Cardiac septum (tissue), 1 donor: Measurements from ENCODE around the gene SHMT2. TPM values are rescaled to one million over a fixed set of nuclear protein-coding genes. Genes with fewer than 3 reads are reported as not detected.
"Not testable (repeated sequence)": the region's sequence is repeated elsewhere in the genome, so short reads cannot be mapped to it uniquely, and the experiment has no call there.

Experiments
- DNase-seq: peaks from one replicate; pipeline ENCODE4 v3.0.0-alpha.2; 2020; ENCODE audit warnings: low spot score
- intact Hi-C: fragments of 100-400 bp; cut with DNase I; formaldehyde crosslinking; loops from one replicate; pipeline ENCODE4 v1.14.0; 2022
- microRNA-seq: library from miRNA; unstranded; fragments of <30 nt; microRNA quantifications from one replicate; pipeline ENCODE4 v1.2.0, GENCODE V29; 2020
- total RNA-seq: library from RNA; stranded (reverse); fragmentation: NEBNext Ultra II Directional; extraction: Animal tissue kit (Norgen Biotek cat#: 25700); gene quantifications from one replicate; pipeline ENCODE4 v1.2.1, GENCODE V29; 2021
- donor health status: DM: no; HTN: no; CAD: no.

SHMT2 gene
- total RNA-seq, 1 donor from 2014 or later, result 38.8 TPM

DNA sequence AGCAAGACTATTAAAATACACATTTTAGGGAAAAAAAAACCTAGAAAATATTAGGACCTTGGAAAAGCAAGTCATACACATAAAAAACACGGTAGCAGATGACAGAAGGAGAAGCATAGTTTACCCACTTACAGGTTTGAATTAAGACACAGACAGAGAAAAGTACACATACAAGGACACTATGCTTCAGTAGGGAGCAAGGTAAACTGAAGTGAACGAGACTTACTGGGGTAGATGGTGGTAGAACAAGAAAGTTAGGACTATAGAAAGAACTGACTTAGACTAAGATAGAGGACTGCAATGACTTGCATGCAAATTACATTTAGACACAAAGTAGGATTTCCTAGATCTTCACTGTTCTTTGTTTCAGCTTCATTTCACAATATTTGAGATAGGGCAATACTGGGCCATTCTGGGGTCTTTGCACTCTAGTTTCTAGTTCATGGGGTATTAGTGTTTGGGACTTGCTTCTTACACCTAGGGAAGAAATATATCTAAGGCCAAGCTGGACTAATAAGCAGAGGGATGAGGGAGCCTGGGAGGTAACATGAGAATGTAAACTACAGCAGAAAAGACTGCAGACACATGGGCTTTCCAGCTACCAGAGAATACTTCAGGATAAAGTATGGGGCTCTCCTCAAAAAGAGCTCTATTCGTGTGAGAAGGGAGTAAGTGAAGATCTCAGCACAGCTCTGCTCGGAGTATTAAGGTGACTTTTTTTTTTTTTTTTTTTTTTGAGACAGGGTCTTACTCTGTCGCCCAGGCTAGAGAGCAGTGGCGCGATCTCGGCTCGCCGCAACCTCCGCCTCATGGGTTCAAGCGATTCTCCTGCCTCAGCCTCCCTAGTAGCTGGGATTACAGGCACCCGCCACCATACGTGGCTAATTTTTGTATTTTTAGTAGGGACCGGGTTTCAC lies 49.2 kb downstream of the SHMT2 start:
- no peak for DNase-seq

GRCh38 chr12:57280211-57281062 lies 50.9 kb downstream of the SHMT2 start:
- no peak for DNase-seq
- intact Hi-C loops, result no loop called here

More for the DNA sequence above, 49.2 kb downstream of the SHMT2 start:
- intact Hi-C loops, result no loop called here

DNA sequence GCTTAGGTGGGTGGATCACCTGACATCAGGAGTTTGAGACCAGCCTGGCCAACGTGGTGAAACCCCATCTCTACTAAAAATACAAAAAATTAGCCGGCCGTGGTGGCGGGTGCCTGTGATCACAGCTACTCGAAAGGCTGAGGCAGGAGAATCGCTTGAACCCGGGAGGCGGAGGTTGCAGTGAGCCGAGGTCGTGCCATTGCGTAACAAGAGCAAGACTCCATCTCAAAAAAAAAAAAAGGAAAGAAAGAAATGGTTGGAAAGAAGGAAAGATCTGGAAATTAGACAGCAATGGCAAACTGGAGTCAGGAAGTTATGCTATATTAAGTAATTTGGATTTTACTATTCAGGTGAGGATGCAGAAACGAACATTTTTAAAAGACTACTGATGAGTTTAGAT lies 52.6 kb downstream of the SHMT2 start:
- intact Hi-C loops, DNase-seq: not testable (repeated sequence)

Small RNA genes lying within 50 kb of the gene (microRNA-seq; reads per million reads assigned to microRNA genes)
- gene MIR1228, result not detected

Other genes with a start within 250 kb of the SHMT2 start
- 3.5 TPM for gene ZBTB39, start 223.2 kb upstream of the SHMT2 start, total RNA-seq
- gene TAC3, start 213.2 kb upstream of the SHMT2 start, total RNA-seq, result not detected
- gene MYO1A, start 179.6 kb upstream of the SHMT2 start, total RNA-seq, result 0.11 TPM
- 2.4 TPM for gene NEMP1, start 150.9 kb upstream of the SHMT2 start, total RNA-seq
- 37.9 TPM for gene NAB2, start 140.6 kb upstream of the SHMT2 start, total RNA-seq
- 42.1 TPM for gene STAT6, start 118.3 kb upstream of the SHMT2 start, total RNA-seq
- gene LRP1, start 101.2 kb upstream of the SHMT2 start, total RNA-seq, result 103 TPM
- gene LRP1-AS, start 82.1 kb upstream of the SHMT2 start, total RNA-seq, result not detected
- 20.0 TPM for gene NXPH4, start 12.9 kb upstream of the SHMT2 start, total RNA-seq
- gene STAC3, start 21.5 kb downstream of the SHMT2 start, total RNA-seq, result 0.94 TPM
- gene R3HDM2, start 201.3 kb downstream of the SHMT2 start, total RNA-seq, result 77.7 TPM
- not detected for gene INHBC, start 205.1 kb downstream of the SHMT2 start, total RNA-seq
- gene INHBE, start 225.6 kb downstream of the SHMT2 start, total RNA-seq, result 0.73 TPM
- gene GLI1, start 230.1 kb downstream of the SHMT2 start, total RNA-seq, result 0.83 TPM